Breast epithelium (tissue), 4 donors: ENCODE measurements around the gene ZAR1L. TPM values are rescaled to one million over a fixed set of nuclear protein-coding genes. Genes with fewer than 3 reads are reported as not detected.

ENCODE experiments used
- DNase-seq, 2 donors: peaks; one replicate each; pipeline ENCODE4 v3.0.0-alpha.2; 2019; ENCODE audit warnings: low spot score in 2 of 2
- H3K27ac ChIP-seq, 2 donors: fragments of 200-600 bp; sonication (generic) in 1 of 2; one replicate each; pipeline ENCODE4 v1.5.1; 2016 to 2019; ENCODE audit warnings: mild to moderate bottlenecking in 1 of 2
- H3K27me3 ChIP-seq, 2 donors: fragments of 200-600 bp; sonication (generic) in 1 of 2; one replicate each; pipeline versions ENCODE4 v1.5.1 to v1.6.0; 2017 to 2019; ENCODE audit warnings: control low read depth in 1 of 2, mild to moderate bottlenecking in 1 of 2
- H3K36me3 ChIP-seq: fragments of 200-600 bp; one replicate; pipeline ENCODE4 v1.5.1; 2019
- H3K4me1 ChIP-seq, 2 donors: fragments of 200-600 bp; sonication (generic); one replicate each; pipeline ENCODE4 v1.5.1; 2016 to 2019; ENCODE audit warnings: control low read depth in 1 of 2
- H3K4me3 ChIP-seq, 3 donors: fragments of 200-600 bp; sonication (generic); 1 replicate in 2 of 3; 2 replicates in 1 of 3; pipeline ENCODE4 v1.5.1; 2016 to 2019; ENCODE audit warnings: mild to moderate bottlenecking in 3 of 3, moderate library complexity in 2 of 3
- H3K9me3 ChIP-seq, 2 donors: fragments of 200-600 bp; sonication (generic) in 1 of 2; one replicate each; pipeline ENCODE4 v1.5.1; 2016 to 2019; ENCODE audit warnings: control low read depth in 1 of 2
- CTCF ChIP-seq, 3 donors: fragments of 450-650 bp; IDR thresholded peaks; one replicate each; pipeline ENCODE4 v1.5.1; 2016 to 2017; ENCODE audit warnings: antibody characterized with exemption in 3 of 3, mild to moderate bottlenecking in 3 of 3, moderate library complexity in 3 of 3
- POLR2A ChIP-seq: fragments of 450-650 bp; IDR thresholded peaks from one replicate; pipeline ENCODE4 v1.6.1; 2016; ENCODE audit warnings: antibody characterized with exemption, mild to moderate bottlenecking, moderate library complexity
- POLR2AphosphoS5 ChIP-seq, 3 donors: sonication (generic); formaldehyde crosslinking; IDR thresholded peaks; one replicate each; pipeline ENCODE4 v1.6.1; 2017; ENCODE audit warnings: antibody characterized with exemption in 3 of 3
- intact Hi-C: fragments of 100-400 bp; cut with DNase I; formaldehyde crosslinking; loops from one replicate; pipeline ENCODE4 v1.15.1; 2023; ENCODE audit warnings: low total_unique reads
- total RNA-seq, 3 donors: library from RNA; depleted of rRNA; stranded (reverse); fragments of >200 nt; gene quantifications; one replicate each; pipeline ENCODE4 v1.1.0, GENCODE V29; 2016

The ZAR1L gene
- total RNA-seq, 3 donors from 2014 or later, result not detected

GRCh38 chr13:32311188-32311897 is 3.8 kb downstream of the ZAR1L start:
- Histone ChIP-seq H3K4me3 (no peak overlapping the region), H3K27ac (no peak overlapping the region), H3K9me3 (no peaks in the 10 kb centered on the region), H3K4me1 (no peaks in the 10 kb centered on the region), H3K36me3 (no peaks in the 10 kb centered on the region), H3K27me3 (no peaks in the 10 kb centered on the region)
- intact Hi-C loops, result no loop called here
- no peak for DNase-seq
- no peak for TF ChIP-seq POLR2AphosphoS5 (IDR thresholded peaks at IDR 0.05)
- TF ChIP-seq CTCF (IDR thresholded peaks at IDR 0.05), result no peak
- no peak for TF ChIP-seq POLR2A

GRCh38 chr13:32310134-32310706 is 4.9 kb downstream of the ZAR1L start:
- intact Hi-C loops, result no loop called here
- DNase-seq, result no peak
- no peaks in the 10 kb centered on the region for H3K36me3 ChIP-seq
- H3K4me1 ChIP-seq, result no peaks in the 10 kb centered on the region
- no peaks in the 10 kb centered on the region for H3K27me3 ChIP-seq
- TF ChIP-seq CTCF (IDR thresholded peaks at IDR 0.05), result peak; percentile 68 to 80 (median 80)
- no peak for TF ChIP-seq POLR2A
- no peak for TF ChIP-seq POLR2AphosphoS5 (IDR thresholded peaks at IDR 0.05)
- H3K9me3 ChIP-seq, result no peaks in the 10 kb centered on the region
- peak overlapping the region; percentile 16 to 35 (median 22) for H3K4me3 ChIP-seq
- no peak overlapping the region for H3K27ac ChIP-seq

- Histone ChIP-seq H3K4me1 (no peaks in the 10 kb centered on the region), H3K27me3 (no peaks in the 10 kb centered on the region), H3K4me3 (peak overlapping the region; percentile 16 to 35 (median 22)), H3K36me3 (no peaks in the 10 kb centered on the region), H3K27ac (no peak overlapping the region), H3K9me3 (no peaks in the 10 kb centered on the region)
- intact Hi-C loops, result no loop called here
- no peak for DNase-seq
- no peak for TF ChIP-seq CTCF (IDR thresholded peaks at IDR 0.05)
Observed at GRCh38 chr13:32309312-32310133, 5.6 kb downstream of the ZAR1L start.

- H3K4me3 ChIP-seq, result no peak overlapping the region
- no peak for TF ChIP-seq POLR2A
- no peak for TF ChIP-seq CTCF (IDR thresholded peaks at IDR 0.05)
- no peak for TF ChIP-seq POLR2AphosphoS5 (IDR thresholded peaks at IDR 0.05)
- H3K4me1 ChIP-seq, result no peaks in the 10 kb centered on the region
- no peaks in the 10 kb centered on the region for H3K27me3 ChIP-seq
- no peak for DNase-seq
- intact Hi-C loops, result no loop called here
- no peak overlapping the region for H3K27ac ChIP-seq
- no peaks in the 10 kb centered on the region for H3K36me3 ChIP-seq
- H3K9me3 ChIP-seq, result no peaks in the 10 kb centered on the region
Observed at GRCh38 chr13:32305646-32306045, 9.5 kb downstream of the ZAR1L start.

- H3K36me3 ChIP-seq, result no peaks in the 10 kb centered on the region
- no peaks in the 10 kb centered on the region for H3K9me3 ChIP-seq
- H3K4me3 ChIP-seq, result no peak overlapping the region
- H3K27me3 ChIP-seq, result no peaks in the 10 kb centered on the region
- no peak overlapping the region for H3K27ac ChIP-seq
- TF ChIP-seq CTCF (IDR thresholded peaks at IDR 0.05) (no peak), POLR2AphosphoS5 (IDR thresholded peaks at IDR 0.05) (no peak), POLR2A (no peak)
- H3K4me1 ChIP-seq, result no peaks in the 10 kb centered on the region
- intact Hi-C loops, result no loop called here
- DNase-seq, result no peak
Observed at GRCh38 chr13:32302461-32302860, 12.7 kb downstream of the ZAR1L start.
